ENCODE measurements around the gene DECR2. TPM values are rescaled to one million over a fixed set of nuclear protein-coding genes. Genes with fewer than 3 reads are reported as not detected.
A peak's percentile ranks its signal among the peaks of the same experiment; 100 is the strongest.

Gene DECR2
- total and polyA plus RNA-seq, 2 of the 13 experiments (the other 11 are each of a cell fraction or from before 2014, with no cell fraction given): 36.3 to 44.6 TPM

DNA sequence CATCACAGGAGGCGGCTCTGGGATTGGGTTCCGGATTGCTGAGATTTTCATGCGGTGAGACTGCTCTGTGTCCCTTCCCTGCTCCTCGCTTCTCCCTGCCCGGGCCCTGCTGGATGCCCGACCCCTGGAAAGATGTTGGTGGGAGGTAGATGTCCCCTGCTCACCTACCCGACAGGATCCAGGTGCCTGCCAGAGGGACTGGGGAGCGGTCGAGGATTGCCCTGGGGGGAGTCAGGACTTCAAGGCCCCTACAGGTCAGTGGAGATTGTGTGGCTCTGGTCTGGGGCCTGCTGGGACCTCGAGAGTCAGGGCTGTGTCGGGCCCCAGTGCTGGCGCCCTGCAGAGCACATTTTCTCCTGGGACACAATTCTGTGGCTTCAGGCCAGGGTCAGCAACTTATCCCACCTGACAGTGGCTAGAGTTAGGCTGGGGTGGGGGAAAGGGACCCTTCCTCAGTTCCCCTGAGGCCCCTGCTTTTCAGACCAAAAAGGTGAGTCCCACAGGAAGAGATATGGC is 3.3 kb downstream of the DECR2 start (continued):
- TF ChIP-seq, protein P1, sequence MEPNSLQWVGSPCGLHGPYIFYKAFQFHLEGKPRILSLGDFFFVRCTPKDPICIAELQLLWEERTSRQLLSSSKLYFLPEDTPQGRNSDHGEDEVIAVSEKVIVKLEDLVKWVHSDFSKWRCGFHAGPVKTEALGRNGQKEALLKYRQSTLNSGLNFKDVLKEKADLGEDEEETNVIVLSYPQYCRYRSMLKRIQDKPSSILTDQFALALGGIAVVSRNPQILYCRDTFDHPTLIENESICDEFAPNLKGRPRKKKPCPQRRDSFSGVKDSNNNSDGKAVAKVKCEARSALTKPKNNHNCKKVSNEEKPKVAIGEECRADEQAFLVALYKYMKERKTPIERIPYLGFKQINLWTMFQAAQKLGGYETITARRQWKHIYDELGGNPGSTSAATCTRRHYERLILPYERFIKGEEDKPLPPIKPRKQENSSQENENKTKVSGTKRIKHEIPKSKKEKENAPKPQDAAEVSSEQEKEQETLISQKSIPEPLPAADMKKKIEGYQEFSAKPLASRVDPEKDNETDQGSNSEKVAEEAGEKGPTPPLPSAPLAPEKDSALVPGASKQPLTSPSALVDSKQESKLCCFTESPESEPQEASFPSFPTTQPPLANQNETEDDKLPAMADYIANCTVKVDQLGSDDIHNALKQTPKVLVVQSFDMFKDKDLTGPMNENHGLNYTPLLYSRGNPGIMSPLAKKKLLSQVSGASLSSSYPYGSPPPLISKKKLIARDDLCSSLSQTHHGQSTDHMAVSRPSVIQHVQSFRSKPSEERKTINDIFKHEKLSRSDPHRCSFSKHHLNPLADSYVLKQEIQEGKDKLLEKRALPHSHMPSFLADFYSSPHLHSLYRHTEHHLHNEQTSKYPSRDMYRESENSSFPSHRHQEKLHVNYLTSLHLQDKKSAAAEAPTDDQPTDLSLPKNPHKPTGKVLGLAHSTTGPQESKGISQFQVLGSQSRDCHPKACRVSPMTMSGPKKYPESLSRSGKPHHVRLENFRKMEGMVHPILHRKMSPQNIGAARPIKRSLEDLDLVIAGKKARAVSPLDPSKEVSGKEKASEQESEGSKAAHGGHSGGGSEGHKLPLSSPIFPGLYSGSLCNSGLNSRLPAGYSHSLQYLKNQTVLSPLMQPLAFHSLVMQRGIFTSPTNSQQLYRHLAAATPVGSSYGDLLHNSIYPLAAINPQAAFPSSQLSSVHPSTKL (CRISPR knock-in tag; IDR thresholded peaks at IDR 0.05): no peak
- TF ChIP-seq, protein P2, sequence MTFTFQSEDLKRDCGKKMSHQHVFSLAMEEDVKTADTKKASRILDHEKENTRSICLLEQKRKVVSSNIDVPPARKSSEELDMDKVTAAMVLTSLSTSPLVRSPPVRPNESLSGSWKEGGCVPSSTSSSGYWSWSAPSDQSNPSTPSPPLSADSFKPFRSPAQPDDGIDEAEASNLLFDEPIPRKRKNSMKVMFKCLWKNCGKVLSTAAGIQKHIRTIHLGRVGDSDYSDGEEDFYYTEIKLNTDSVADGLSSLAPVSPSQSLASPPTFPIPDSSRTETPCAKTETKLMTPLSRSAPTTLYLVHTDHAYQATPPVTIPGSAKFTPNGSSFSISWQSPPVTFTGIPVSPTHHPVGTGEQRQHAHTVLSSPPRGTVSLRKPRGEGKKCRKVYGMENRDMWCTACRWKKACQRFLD (CRISPR knock-in tag; IDR thresholded peaks at IDR 0.05; ENCODE audit: borderline replicate concordance): no peak
- TF ChIP-seq PHF20 (CRISPR knock-in tag; IDR thresholded peaks at IDR 0.05): no peak
- TF ChIP-seq ZFX (CRISPR knock-in tag; IDR thresholded peaks at IDR 0.05; ENCODE audit: low read depth): peak; percentile 70
- TF ChIP-seq NFKB2 (CRISPR knock-in tag; IDR thresholded peaks at IDR 0.05; ENCODE audit: borderline replicate concordance): no peak
- TF ChIP-seq, protein P3, sequence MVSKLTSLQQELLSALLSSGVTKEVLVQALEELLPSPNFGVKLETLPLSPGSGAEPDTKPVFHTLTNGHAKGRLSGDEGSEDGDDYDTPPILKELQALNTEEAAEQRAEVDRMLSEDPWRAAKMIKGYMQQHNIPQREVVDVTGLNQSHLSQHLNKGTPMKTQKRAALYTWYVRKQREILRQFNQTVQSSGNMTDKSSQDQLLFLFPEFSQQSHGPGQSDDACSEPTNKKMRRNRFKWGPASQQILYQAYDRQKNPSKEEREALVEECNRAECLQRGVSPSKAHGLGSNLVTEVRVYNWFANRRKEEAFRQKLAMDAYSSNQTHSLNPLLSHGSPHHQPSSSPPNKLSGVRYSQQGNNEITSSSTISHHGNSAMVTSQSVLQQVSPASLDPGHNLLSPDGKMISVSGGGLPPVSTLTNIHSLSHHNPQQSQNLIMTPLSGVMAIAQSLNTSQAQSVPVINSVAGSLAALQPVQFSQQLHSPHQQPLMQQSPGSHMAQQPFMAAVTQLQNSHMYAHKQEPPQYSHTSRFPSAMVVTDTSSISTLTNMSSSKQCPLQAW (CRISPR knock-in tag; IDR thresholded peaks at IDR 0.05): 0 out of 2 replicates have a peak, but pooled peaks have one; percentile 37
- peak; percentile 18; the same call in 1 of the 2 replicates for TF ChIP-seq ZNF430 (CRISPR knock-in tag; IDR thresholded peaks at IDR 0.05)
- TF ChIP-seq AHR (CRISPR knock-in tag; IDR thresholded peaks at IDR 0.05): 0 out of 2 replicates have a peak, but pooled peaks have one; percentile 22
- TF ChIP-seq CREB1 (IDR thresholded peaks at IDR 0.05): no peak
- no peak for TF ChIP-seq CREB1 (CRISPR knock-in tag; IDR thresholded peaks at IDR 0.05)
- TF ChIP-seq GABPB1 (CRISPR knock-in tag; IDR thresholded peaks at IDR 0.05): peak; percentile 24; the same call in 1 of the 2 replicates
- TF ChIP-seq, protein P4, sequence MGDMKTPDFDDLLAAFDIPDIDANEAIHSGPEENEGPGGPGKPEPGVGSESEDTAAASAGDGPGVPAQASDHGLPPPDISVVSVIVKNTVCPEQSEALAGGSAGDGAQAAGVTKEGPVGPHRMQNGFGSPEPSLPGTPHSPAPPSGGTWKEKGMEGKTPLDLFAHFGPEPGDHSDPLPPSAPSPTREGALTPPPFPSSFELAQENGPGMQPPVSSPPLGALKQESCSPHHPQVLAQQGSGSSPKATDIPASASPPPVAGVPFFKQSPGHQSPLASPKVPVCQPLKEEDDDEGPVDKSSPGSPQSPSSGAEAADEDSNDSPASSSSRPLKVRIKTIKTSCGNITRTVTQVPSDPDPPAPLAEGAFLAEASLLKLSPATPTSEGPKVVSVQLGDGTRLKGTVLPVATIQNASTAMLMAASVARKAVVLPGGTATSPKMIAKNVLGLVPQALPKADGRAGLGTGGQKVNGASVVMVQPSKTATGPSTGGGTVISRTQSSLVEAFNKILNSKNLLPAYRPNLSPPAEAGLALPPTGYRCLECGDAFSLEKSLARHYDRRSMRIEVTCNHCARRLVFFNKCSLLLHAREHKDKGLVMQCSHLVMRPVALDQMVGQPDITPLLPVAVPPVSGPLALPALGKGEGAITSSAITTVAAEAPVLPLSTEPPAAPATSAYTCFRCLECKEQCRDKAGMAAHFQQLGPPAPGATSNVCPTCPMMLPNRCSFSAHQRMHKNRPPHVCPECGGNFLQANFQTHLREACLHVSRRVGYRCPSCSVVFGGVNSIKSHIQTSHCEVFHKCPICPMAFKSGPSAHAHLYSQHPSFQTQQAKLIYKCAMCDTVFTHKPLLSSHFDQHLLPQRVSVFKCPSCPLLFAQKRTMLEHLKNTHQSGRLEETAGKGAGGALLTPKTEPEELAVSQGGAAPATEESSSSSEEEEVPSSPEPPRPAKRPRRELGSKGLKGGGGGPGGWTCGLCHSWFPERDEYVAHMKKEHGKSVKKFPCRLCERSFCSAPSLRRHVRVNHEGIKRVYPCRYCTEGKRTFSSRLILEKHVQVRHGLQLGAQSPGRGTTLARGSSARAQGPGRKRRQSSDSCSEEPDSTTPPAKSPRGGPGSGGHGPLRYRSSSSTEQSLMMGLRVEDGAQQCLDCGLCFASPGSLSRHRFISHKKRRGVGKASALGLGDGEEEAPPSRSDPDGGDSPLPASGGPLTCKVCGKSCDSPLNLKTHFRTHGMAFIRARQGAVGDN (CRISPR knock-in tag; IDR thresholded peaks at IDR 0.05): peak; percentile 73
- peak; percentile 13; the same call in 1 of the 2 replicates for TF ChIP-seq SAP130 (CRISPR knock-in tag; IDR thresholded peaks at IDR 0.05; ENCODE audit: low read depth)
- TF ChIP-seq KDM5B (CRISPR knock-in tag; IDR thresholded peaks at IDR 0.05; ENCODE audit: borderline replicate concordance): peak; percentile 61; the same call in 1 of the 2 replicates
- no peak for TF ChIP-seq MIER3 (CRISPR knock-in tag; IDR thresholded peaks at IDR 0.05; ENCODE audit: borderline replicate concordance)
- TF ChIP-seq, protein P5, sequence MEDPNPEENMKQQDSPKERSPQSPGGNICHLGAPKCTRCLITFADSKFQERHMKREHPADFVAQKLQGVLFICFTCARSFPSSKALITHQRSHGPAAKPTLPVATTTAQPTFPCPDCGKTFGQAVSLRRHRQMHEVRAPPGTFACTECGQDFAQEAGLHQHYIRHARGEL (CRISPR knock-in tag; IDR thresholded peaks at IDR 0.05): no peak
- peak; percentile 52 for TF ChIP-seq RBFOX2 (IDR thresholded peaks at IDR 0.05; ENCODE audit: low read depth, low read length)
- no peak for TF ChIP-seq THAP11 (CRISPR knock-in tag; IDR thresholded peaks at IDR 0.05)
- no peak for TF ChIP-seq MYNN (CRISPR knock-in tag; IDR thresholded peaks at IDR 0.05; ENCODE audit: low read depth)

Data from HepG2 (cell line).